WTC11 (cell line): Measurements from ENCODE around the gene ARHGAP45. TPM values are rescaled to one million over a fixed set of nuclear protein-coding genes. Genes with fewer than 3 reads are reported as not detected.

ENCODE experiments used
- ATAC-seq: fragments of 200-7000 bp; cut with Tn5 transposase; 2 replicates; pipeline ENCODE4 v1.10.0; 2021; ENCODE audit warnings: mild to moderate bottlenecking, moderate library complexity
- CTCF ChIA-PET: fragments of 300-600 bp; sonication (Branson Sonifier 250); formaldehyde crosslinking; loops from one replicate; lab custom pipeline; 2021; ENCODE audit warnings: antibody characterized with exemption; lab: Charles Lee
- POLR2A ChIA-PET: fragments of 350-600 bp; sonication (Branson Sonifier 250); formaldehyde crosslinking; loops from one replicate; lab custom pipeline; 2021; ENCODE audit warnings: antibody characterized with exemption; lab: Charles Lee
- DNase-seq: peaks from one replicate; pipeline ENCODE4 v3.0.0; 2021; ENCODE audit warnings: low spot score
- H3K27ac Mint-ChIP-seq: 2 replicates; pipeline ENCODE4 v1.8.0; 2021; ENCODE audit warnings: mixed read lengths
- H3K27me3 Mint-ChIP-seq: 2 replicates; pipeline ENCODE4 v1.8.0; 2021; ENCODE audit warnings: low read depth, mild to moderate bottlenecking, moderate library complexity, mixed read lengths
- H3K36me3 Mint-ChIP-seq: 2 replicates; pipeline ENCODE4 v1.8.0; 2021; ENCODE audit warnings: mixed read lengths
- H3K4me1 Mint-ChIP-seq: 2 replicates; pipeline ENCODE4 v1.8.0; 2022; ENCODE audit warnings: mixed read lengths
- H3K4me3 Mint-ChIP-seq: 2 replicates; pipeline ENCODE4 v1.8.0; 2021; ENCODE audit warnings: mild to moderate bottlenecking, moderate library complexity, mixed read lengths
- H3K9me3 Mint-ChIP-seq: 2 replicates; pipeline ENCODE4 v1.8.0; 2021; ENCODE audit warnings: mixed read lengths
- CBFB ChIP-seq: sonication (generic); formaldehyde crosslinking; IDR thresholded peaks from 2 replicates; pipeline ENCODE4 v1.8.1; 2022; ENCODE audit warnings: mild to moderate bottlenecking, low read depth, missing genetic modification reagents
- EMX1 ChIP-seq: fragments of 250-450 bp; sonication (Bioruptor Pico); IDR thresholded peaks from 2 replicates; pipeline ENCODE4 v1.8.0; 2021; ENCODE audit warnings: mild to moderate bottlenecking
- FOXK1 ChIP-seq: sonication (generic); formaldehyde crosslinking; IDR thresholded peaks from 2 replicates; pipeline ENCODE4 v1.8.0; 2022; ENCODE audit warnings: mild to moderate bottlenecking, moderate library complexity, missing genetic modification reagents
- GABPB1 ChIP-seq: sonication (generic); formaldehyde crosslinking; IDR thresholded peaks from 2 replicates; pipeline ENCODE4 v1.8.1; 2023; ENCODE audit warnings: mild to moderate bottlenecking, missing genetic modification reagents
- HMGA2 ChIP-seq: fragments of 250-450 bp; sonication (Bioruptor Pico); IDR thresholded peaks from 2 replicates; pipeline ENCODE4 v1.4.0; 2021; ENCODE audit warnings: mild to moderate bottlenecking, moderate library complexity
- MYBL2 ChIP-seq: sonication (generic); formaldehyde crosslinking; IDR thresholded peaks from 2 replicates; pipeline ENCODE4 v1.8.1; 2023; ENCODE audit warnings: mild to moderate bottlenecking, moderate library complexity, missing genetic modification reagents
- NR2C2 ChIP-seq: sonication (generic); formaldehyde crosslinking; IDR thresholded peaks from 2 replicates; pipeline ENCODE4 v1.8.0; 2022; ENCODE audit warnings: mild to moderate bottlenecking, missing genetic modification reagents
- RORB ChIP-seq: fragments of 250-450 bp; sonication (Bioruptor Pico); IDR thresholded peaks from 2 replicates; pipeline ENCODE4 v1.9.0; 2021; ENCODE audit warnings: mild to moderate bottlenecking
- SMAD3 ChIP-seq: sonication (generic); formaldehyde crosslinking; IDR thresholded peaks from 2 replicates; pipeline ENCODE4 v1.8.0; 2022; ENCODE audit warnings: missing genetic modification reagents, mild to moderate bottlenecking, borderline replicate concordance
- ZNF138 ChIP-seq: sonication (generic); formaldehyde crosslinking; conservative IDR thresholded peaks from 2 replicates; pipeline ENCODE4 v1.8.1; 2022; ENCODE audit warnings: mild to moderate bottlenecking, moderate library complexity, missing genetic modification reagents
- total RNA-seq: library from RNA; stranded (reverse); gene quantifications from 3 replicates; pipeline ENCODE4 v1.2.3, GENCODE V29; 2021
- TF ChIP-seq, protein P1 (sequence below): sonication (generic); formaldehyde crosslinking; IDR thresholded peaks from 2 replicates; pipeline ENCODE4 v1.8.1; 2023; ENCODE audit warnings: mild to moderate bottlenecking, missing genetic modification reagents
- TF ChIP-seq, protein P2 (sequence below): sonication (generic); formaldehyde crosslinking; IDR thresholded peaks from 2 replicates; pipeline ENCODE4 v1.8.0; 2022; ENCODE audit warnings: missing genetic modification reagents
- TF ChIP-seq, protein P3 (sequence below): sonication (generic); formaldehyde crosslinking; IDR thresholded peaks from 2 replicates; pipeline ENCODE4 v1.8.1; 2022; ENCODE audit warnings: low read depth, mild to moderate bottlenecking, moderate library complexity, missing genetic modification reagents, borderline replicate concordance
- TF ChIP-seq, protein P4 (sequence below): sonication (generic); formaldehyde crosslinking; IDR thresholded peaks from 2 replicates; pipeline ENCODE4 v1.8.1; 2023; ENCODE audit warnings: mild to moderate bottlenecking, missing genetic modification reagents
- TF ChIP-seq, protein P5 (sequence below): sonication (generic); formaldehyde crosslinking; IDR thresholded peaks from 2 replicates; pipeline ENCODE4 v1.8.0; 2022; ENCODE audit warnings: mild to moderate bottlenecking, missing genetic modification reagents
- TF ChIP-seq, protein P6 (sequence below): sonication (generic); formaldehyde crosslinking; conservative IDR thresholded peaks from 2 replicates; pipeline ENCODE4 v1.8.1; 2022; ENCODE audit warnings: mild to moderate bottlenecking, missing genetic modification reagents
- TF ChIP-seq, protein P7 (sequence below): sonication (generic); formaldehyde crosslinking; IDR thresholded peaks from 2 replicates; pipeline ENCODE4 v1.8.1; 2022; ENCODE audit warnings: missing genetic modification reagents, borderline replicate concordance

ARHGAP45 gene
- total RNA-seq, 1 experiment from 2014 or later, result 40.9 TPM

DNA sequence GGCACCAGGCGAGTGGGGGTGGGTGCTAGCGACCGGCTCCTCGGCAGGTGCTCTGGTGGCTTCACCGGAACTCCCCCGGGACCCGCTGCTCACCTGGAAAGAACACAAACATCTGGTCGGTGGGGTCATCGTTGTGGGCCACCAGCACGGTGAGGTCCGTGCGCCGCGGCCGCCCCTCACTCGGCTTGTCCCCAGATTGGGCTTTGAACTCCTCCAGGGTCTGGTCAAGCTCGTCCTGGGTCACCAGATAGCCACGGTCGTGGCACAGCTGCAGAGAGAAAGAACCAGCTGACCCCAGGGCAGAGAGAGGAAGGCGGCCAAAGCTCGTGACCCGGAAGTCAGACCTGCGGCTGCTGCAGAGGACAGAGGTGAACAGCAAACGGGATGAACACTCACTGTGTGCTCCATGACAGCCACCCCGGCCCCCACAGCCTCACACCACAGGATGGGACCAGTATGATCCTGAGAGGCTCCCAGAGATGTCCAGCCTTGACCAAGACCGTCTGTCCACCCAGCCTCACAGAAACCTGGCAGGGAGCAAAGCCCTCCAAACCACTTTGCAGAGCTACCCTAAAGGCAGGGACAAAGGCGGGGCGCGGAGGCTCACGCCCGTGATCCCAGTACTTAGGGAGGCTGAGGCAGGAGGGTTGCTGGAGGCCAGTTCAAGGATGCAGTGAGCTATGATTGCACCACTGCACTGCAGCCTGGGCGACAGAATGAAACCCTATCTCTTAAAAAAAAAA is 27.0 kb downstream of the ARHGAP45 start (continued):
- TF ChIP-seq, protein P1, sequence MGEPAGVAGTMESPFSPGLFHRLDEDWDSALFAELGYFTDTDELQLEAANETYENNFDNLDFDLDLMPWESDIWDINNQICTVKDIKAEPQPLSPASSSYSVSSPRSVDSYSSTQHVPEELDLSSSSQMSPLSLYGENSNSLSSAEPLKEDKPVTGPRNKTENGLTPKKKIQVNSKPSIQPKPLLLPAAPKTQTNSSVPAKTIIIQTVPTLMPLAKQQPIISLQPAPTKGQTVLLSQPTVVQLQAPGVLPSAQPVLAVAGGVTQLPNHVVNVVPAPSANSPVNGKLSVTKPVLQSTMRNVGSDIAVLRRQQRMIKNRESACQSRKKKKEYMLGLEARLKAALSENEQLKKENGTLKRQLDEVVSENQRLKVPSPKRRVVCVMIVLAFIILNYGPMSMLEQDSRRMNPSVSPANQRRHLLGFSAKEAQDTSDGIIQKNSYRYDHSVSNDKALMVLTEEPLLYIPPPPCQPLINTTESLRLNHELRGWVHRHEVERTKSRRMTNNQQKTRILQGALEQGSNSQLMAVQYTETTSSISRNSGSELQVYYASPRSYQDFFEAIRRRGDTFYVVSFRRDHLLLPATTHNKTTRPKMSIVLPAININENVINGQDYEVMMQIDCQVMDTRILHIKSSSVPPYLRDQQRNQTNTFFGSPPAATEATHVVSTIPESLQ, result no peak
- TF ChIP-seq, protein P2, sequence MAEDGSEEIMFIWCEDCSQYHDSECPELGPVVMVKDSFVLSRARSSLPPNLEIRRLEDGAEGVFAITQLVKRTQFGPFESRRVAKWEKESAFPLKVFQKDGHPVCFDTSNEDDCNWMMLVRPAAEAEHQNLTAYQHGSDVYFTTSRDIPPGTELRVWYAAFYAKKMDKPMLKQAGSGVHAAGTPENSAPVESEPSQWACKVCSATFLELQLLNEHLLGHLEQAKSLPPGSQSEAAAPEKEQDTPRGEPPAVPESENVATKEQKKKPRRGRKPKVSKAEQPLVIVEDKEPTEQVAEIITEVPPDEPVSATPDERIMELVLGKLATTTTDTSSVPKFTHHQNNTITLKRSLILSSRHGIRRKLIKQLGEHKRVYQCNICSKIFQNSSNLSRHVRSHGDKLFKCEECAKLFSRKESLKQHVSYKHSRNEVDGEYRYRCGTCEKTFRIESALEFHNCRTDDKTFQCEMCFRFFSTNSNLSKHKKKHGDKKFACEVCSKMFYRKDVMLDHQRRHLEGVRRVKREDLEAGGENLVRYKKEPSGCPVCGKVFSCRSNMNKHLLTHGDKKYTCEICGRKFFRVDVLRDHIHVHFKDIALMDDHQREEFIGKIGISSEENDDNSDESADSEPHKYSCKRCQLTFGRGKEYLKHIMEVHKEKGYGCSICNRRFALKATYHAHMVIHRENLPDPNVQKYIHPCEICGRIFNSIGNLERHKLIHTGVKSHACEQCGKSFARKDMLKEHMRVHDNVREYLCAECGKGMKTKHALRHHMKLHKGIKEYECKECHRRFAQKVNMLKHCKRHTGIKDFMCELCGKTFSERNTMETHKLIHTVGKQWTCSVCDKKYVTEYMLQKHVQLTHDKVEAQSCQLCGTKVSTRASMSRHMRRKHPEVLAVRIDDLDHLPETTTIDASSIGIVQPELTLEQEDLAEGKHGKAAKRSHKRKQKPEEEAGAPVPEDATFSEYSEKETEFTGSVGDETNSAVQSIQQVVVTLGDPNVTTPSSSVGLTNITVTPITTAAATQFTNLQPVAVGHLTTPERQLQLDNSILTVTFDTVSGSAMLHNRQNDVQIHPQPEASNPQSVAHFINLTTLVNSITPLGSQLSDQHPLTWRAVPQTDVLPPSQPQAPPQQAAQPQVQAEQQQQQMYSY, result no peak

DNA sequence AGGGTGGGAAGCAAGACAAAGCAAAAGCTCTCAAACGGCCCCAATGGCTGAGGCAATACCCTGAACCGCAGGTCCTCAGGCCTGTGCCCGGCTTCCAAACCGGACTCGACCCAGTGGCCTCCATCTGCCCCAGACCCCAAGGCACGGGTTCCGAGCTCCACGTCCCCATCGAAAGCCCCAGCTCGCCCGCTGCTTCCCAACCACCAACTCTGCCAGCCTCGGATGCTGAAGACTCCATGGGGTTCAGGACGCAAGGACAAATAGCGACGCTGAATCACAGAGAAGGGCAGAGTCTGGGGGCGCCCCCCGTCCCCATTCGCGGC is 27.6 kb downstream of the ARHGAP45 start:
- Mint-ChIP-seq H3K36me3 (peaks cover 3% of the 10 kb centered on the region; the same call in 1 of the 2 replicates), H3K4me1 (peaks cover 12% of the 10 kb centered on the region; the same call in 1 of the 2 replicates), H3K9me3 (no peaks in the 10 kb centered on the region), H3K27me3 (no peaks in the 10 kb centered on the region), H3K4me3 (peak overlapping the region; percentile 84), H3K27ac (no peak overlapping the region)
- ChIA-PET POLR2A (interaction anchor here (0.6 to 1.0 kb wide), 3 partner anchors 9 to 32 kb away, joined by 3 to 5 read pairs (median 4); partner anchors contain the start of gene GPX4), CTCF (interaction anchor here (1.0 to 2.1 kb wide), 3 partner anchors 10 to 18 kb away, joined by 4 to 7 read pairs (median 6); partner anchors contain the start of gene GPX4)
- TF ChIP-seq FOXK1, result no peak
- TF ChIP-seq MYBL2 (CRISPR knock-in tag), result no peak
- TF ChIP-seq HMGA2 (CRISPR knock-in tag), result no peak
- TF ChIP-seq RORB, result no peak
- no peak for TF ChIP-seq EMX1
- TF ChIP-seq, protein P3, sequence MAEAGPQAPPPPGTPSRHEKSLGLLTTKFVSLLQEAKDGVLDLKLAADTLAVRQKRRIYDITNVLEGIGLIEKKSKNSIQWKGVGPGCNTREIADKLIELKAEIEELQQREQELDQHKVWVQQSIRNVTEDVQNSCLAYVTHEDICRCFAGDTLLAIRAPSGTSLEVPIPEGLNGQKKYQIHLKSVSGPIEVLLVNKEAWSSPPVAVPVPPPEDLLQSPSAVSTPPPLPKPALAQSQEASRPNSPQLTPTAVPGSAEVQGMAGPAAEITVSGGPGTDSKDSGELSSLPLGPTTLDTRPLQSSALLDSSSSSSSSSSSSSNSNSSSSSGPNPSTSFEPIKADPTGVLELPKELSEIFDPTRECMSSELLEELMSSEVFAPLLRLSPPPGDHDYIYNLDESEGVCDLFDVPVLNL (CRISPR knock-in tag), result peak; percentile 49; the same call in 1 of the 2 replicates
- no peak for TF ChIP-seq CBFB (CRISPR knock-in tag)
- TF ChIP-seq, protein P4, sequence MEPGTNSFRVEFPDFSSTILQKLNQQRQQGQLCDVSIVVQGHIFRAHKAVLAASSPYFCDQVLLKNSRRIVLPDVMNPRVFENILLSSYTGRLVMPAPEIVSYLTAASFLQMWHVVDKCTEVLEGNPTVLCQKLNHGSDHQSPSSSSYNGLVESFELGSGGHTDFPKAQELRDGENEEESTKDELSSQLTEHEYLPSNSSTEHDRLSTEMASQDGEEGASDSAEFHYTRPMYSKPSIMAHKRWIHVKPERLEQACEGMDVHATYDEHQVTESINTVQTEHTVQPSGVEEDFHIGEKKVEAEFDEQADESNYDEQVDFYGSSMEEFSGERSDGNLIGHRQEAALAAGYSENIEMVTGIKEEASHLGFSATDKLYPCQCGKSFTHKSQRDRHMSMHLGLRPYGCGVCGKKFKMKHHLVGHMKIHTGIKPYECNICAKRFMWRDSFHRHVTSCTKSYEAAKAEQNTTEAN (CRISPR knock-in tag), result 0 out of 2 replicates have a peak, but pooled peaks have one; percentile 38
- TF ChIP-seq, protein P5, sequence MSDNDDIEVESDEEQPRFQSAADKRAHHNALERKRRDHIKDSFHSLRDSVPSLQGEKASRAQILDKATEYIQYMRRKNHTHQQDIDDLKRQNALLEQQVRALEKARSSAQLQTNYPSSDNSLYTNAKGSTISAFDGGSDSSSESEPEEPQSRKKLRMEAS (CRISPR knock-in tag), result no peak
- ATAC-seq (no peak), DNase-seq (no peak)

DNA sequence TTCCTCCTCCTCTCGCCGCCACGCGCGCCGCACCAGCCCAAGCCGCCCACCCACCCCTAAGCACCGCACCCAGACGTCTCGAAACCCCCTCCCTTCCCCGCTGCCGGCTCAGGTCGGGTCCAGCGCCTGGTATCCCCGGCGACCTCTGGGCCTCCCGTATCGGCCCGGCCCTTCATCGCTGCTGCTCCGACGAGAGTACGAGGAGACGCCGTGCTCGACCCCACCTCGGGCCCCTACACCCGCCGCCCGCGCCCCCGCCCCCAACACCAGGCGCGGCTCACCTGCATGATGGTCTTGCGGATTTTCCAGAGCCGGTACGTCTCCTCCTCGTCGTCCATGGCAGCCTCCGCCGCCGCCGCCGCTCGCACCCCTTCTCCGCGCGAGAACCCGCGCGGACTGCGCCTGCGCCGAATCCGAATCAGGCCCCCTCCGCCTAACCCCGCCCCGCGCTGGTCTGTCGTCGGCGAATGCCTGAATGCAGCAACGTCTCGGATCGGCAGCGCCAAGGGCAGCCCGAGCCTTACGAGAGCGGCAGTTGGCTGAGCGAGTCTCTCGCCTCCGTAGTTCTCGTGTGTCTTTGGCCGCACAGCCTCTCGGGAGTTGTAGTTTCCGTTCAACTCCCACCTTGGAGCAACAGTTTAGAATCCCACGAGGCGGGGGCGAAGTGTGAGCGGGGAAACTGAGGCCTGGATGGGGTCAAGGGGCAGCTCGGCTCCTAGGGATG is 28.2 kb downstream of the ARHGAP45 start, which contains the start of gene POLR2E:
POLR2E (minus strand) TSS at position 398 of the 724 bp plus-strand sequence; CDS start at position 338, 60 bp downstream.
- ChIA-PET POLR2A (interaction anchor here (1.0 kb wide), 1 partner anchor 9 kb away, joined by 4 read pairs; no protein-coding TSS in a partner anchor), CTCF (interaction anchor here (1.0 to 2.1 kb wide), 2 partner anchors 9 to 18 kb away, joined by 4 to 6 read pairs; partner anchors contain the start of gene GPX4)
- H3K9me3 Mint-ChIP-seq, result no peaks in the 10 kb centered on the region
- H3K27ac Mint-ChIP-seq, result peak within 1 kb of the TSS; percentile 90; the same call in 1 of the 2 replicates
- peak; percentile 97 for DNase-seq
- H3K4me1 Mint-ChIP-seq, result peaks cover 12% of the 10 kb centered on the region; the same call in 1 of the 2 replicates
- peak; percentile 98 for ATAC-seq
- H3K36me3 Mint-ChIP-seq, result peaks cover 3% of the 10 kb centered on the region; the same call in 1 of the 2 replicates
- peak within 1 kb of the TSS; percentile 84 for H3K4me3 Mint-ChIP-seq
- no peaks in the 10 kb centered on the region for H3K27me3 Mint-ChIP-seq
- TF ChIP-seq, protein P5 (CRISPR knock-in tag), result peak; percentile 74
- no peak for TF ChIP-seq ZNF138 (CRISPR knock-in tag)
- TF ChIP-seq, protein P6, sequence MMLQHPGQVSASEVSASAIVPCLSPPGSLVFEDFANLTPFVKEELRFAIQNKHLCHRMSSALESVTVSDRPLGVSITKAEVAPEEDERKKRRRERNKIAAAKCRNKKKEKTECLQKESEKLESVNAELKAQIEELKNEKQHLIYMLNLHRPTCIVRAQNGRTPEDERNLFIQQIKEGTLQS (CRISPR knock-in tag), result no peak
- TF ChIP-seq GABPB1 (CRISPR knock-in tag), result peak; percentile 60
- peak; percentile 26; the same call in 1 of the 2 replicates for TF ChIP-seq SMAD3 (CRISPR knock-in tag)
- TF ChIP-seq NR2C2 (CRISPR knock-in tag), result no peak
- TF ChIP-seq, protein P7, sequence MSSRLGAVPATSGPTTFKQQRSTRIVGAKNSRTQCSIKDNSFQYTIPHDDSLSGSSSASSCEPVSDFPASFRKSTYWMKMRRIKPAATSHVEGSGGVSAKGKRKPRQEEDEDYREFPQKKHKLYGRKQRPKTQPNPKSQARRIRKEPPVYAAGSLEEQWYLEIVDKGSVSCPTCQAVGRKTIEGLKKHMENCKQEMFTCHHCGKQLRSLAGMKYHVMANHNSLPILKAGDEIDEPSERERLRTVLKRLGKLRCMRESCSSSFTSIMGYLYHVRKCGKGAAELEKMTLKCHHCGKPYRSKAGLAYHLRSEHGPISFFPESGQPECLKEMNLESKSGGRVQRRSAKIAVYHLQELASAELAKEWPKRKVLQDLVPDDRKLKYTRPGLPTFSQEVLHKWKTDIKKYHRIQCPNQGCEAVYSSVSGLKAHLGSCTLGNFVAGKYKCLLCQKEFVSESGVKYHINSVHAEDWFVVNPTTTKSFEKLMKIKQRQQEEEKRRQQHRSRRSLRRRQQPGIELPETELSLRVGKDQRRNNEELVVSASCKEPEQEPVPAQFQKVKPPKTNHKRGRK (CRISPR knock-in tag), result 0 out of 2 replicates have a peak, but pooled peaks have one; percentile 12
